ENCODE results near the gene RPS27A.
"Not testable (repeated sequence)": the region's sequence is repeated elsewhere in the genome, so short reads cannot be mapped to it uniquely, and the experiment has no call there.

Gene RPS27A

GRCh38 chr2:55242617-55243016 lies 10.1 kb downstream of the RPS27A start:
- TF ChIP-seq CTCF (IDR thresholded peaks at IDR 0.05; ENCODE audit: insufficient read depth, low read depth, low read length, missing control alignments), result no peak
- DNase-seq (ENCODE audit: low read depth), result no peak
- H3K4me3 ChIP-seq (ENCODE audit: low read depth, low read length), result no peak overlapping the region

GRCh38 chr2:55245411-55245810 lies 12.9 kb downstream of the RPS27A start:
- no peak overlapping the region for H3K4me3 ChIP-seq (ENCODE audit: low read depth, low read length)
- TF ChIP-seq CTCF (IDR thresholded peaks at IDR 0.05; ENCODE audit: insufficient read depth, low read depth, low read length, missing control alignments), result no peak
- DNase-seq (ENCODE audit: low read depth), result no peak

- TF ChIP-seq CTCF (IDR thresholded peaks at IDR 0.05; ENCODE audit: insufficient read depth, low read depth, low read length, missing control alignments), result no peak
- DNase-seq (ENCODE audit: low read depth), result no peak
- H3K4me3 ChIP-seq (ENCODE audit: low read depth, low read length), result no peak overlapping the region
Measured at GRCh38 chr2:55247025-55247424, 14.5 kb downstream of the RPS27A start.

- DNase-seq (ENCODE audit: low read depth), result no peak
- TF ChIP-seq CTCF (IDR thresholded peaks at IDR 0.05; ENCODE audit: insufficient read depth, low read depth, low read length, missing control alignments), result no peak
- H3K4me3 ChIP-seq (ENCODE audit: low read depth, low read length), result no peak overlapping the region
Measured at GRCh38 chr2:55252832-55253231, 20.3 kb downstream of the RPS27A start.

GRCh38 chr2:55259586-55259985 lies 27.1 kb downstream of the RPS27A start:
- not testable (repeated sequence) for H3K4me3 ChIP-seq (ENCODE audit: low read depth, low read length); DNase-seq (ENCODE audit: low read depth)

GRCh38 chr2:55268288-55268906 lies 35.9 kb downstream of the RPS27A start:
- no peak for TF ChIP-seq CTCF (IDR thresholded peaks at IDR 0.05; ENCODE audit: insufficient read depth, low read depth, low read length, missing control alignments)
- peak overlapping the region; percentile 72 for H3K4me3 ChIP-seq (ENCODE audit: low read depth, low read length)
- DNase-seq (ENCODE audit: low read depth), result peak; percentile 8

- peak within 1 kb of the TSS; percentile 72 for H3K4me3 ChIP-seq (ENCODE audit: low read depth, low read length)
- peak; percentile 97 for DNase-seq (ENCODE audit: low read depth)
- peak; percentile 3 for TF ChIP-seq CTCF (IDR thresholded peaks at IDR 0.05; ENCODE audit: insufficient read depth, low read depth, low read length, missing control alignments)
Measured at GRCh38 chr2:55268907-55269644, 36.6 kb downstream of the RPS27A start, which contains the start of gene MTIF2. TSS of gene MTIF2 (minus strand) at chr2:55269231. CDS start at chr2:55263858, 5,373 bp downstream.

Data from GM12865 (cell line).